ENCODE measurements around the gene IFNA13. TPM values are rescaled to one million over a fixed set of nuclear protein-coding genes. Genes with fewer than 3 reads are reported as not detected.

Gene IFNA13
- polyA plus RNA-seq (not detected in 3 replicates), polyA minus RNA-seq (not detected in 3 replicates)
- polyA plus RNA-seq (2011; ENCODE audit: low read depth), result not detected
- polyA plus RNA-seq (2011; cell fraction: cytosol; rRNA removed), result not detected in 2 replicates
- not detected in 2 replicates for polyA plus RNA-seq (2011; cell fraction: nucleus; rRNA removed)
- not detected in 2 replicates for polyA plus RNA-seq (2012; ENCODE audit: low replicate concordance)
- not detected for polyA minus RNA-seq (2011; cell fraction: cytosol; rRNA and poly(A)+ RNA removed)
- polyA minus RNA-seq (2011; cell fraction: nucleus; rRNA and poly(A)+ RNA removed), result not detected in 2 replicates

GRCh38 chr9:21367957-21368356 lies at the start of gene IFNA13:
Gene IFNA13 (minus strand): TSS chr9:21368057. CDS start chr9:21368010, 47 bp downstream.
- Histone ChIP-seq H4K20me1 (ENCODE audit: control insufficient read depth, extremely low read depth, insufficient read depth, low read length) (no peaks in the 10 kb centered on the region), H3K9ac (ENCODE audit: control insufficient read depth, extremely low read depth, insufficient read depth, low read length) (no peak within 1 kb of the TSS), H3K9me1 (ENCODE audit: control insufficient read depth, extremely low read depth, insufficient read depth, low read length) (no peaks in the 10 kb centered on the region), H3K27me3 (ENCODE audit: control insufficient read depth, extremely low read depth, insufficient read depth, low read length) (peaks cover 23% of the 10 kb centered on the region), H3K4me3 (ENCODE audit: control insufficient read depth in 2 of 3, extremely low read depth in 1 of 3, insufficient read depth in 2 of 3, low read depth in 1 of 3, low read length in 3 of 3) (no peak within 1 kb of the TSS), H3K79me2 (ENCODE audit: control insufficient read depth, insufficient read depth, low read length) (no peaks in the 10 kb centered on the region), H3K9me3 (ENCODE audit: control insufficient read depth, low read depth, low read length) (no peaks in the 10 kb centered on the region), H3K27ac (ENCODE audit: control insufficient read depth, insufficient read depth, low read length) (no peak within 1 kb of the TSS), H3K4me2 (ENCODE audit: control insufficient read depth, extremely low read depth, insufficient read depth, low read depth, low read length) (no peak within 1 kb of the TSS), H3K36me3 (ENCODE audit: control insufficient read depth in 2 of 2, extremely low read depth in 1 of 2, insufficient read depth in 2 of 2, low read length in 2 of 2) (no peaks in the 10 kb centered on the region), H2AFZ (ENCODE audit: control insufficient read depth, low read length) (no peak within 1 kb of the TSS), H3K4me1 (ENCODE audit: control insufficient read depth, extremely low read depth, insufficient read depth, low read length) (no peaks in the 10 kb centered on the region)
- TF ChIP-seq EZH2 (IDR thresholded peaks at IDR 0.05; ENCODE audit: low read length), result no peak
- TF ChIP-seq CTCF (optimal IDR thresholded peaks at IDR 0.05 in 1 of 3, IDR thresholded peaks at IDR 0.05 in 1 of 3, conservative IDR thresholded peaks at IDR 0.05 in 1 of 3; ENCODE audit: extremely low read depth in 1 of 3, insufficient read depth in 2 of 3, low read length in 3 of 3), result no peak
- DNase-seq (ENCODE audit: low read depth, low spot score) (no peak), FAIRE-seq (no peak)
- dilution Hi-C loops (cut with MboI; ENCODE audit: extremely low pct_ligation_motif_present, low sequenced_read_pairs), result no loop called here

GRCh38 chr9:21415493-21416267 lies 47.8 kb upstream of the IFNA13 start:
- dilution Hi-C loops (cut with MboI; ENCODE audit: extremely low pct_ligation_motif_present, low sequenced_read_pairs), result no loop called here

More at GRCh38 chr9:21415493-21416267, 47.8 kb upstream of the IFNA13 start:
- Histone ChIP-seq H3K27ac (ENCODE audit: control insufficient read depth, insufficient read depth, low read length) (no peak overlapping the region), H4K20me1 (ENCODE audit: control insufficient read depth, extremely low read depth, insufficient read depth, low read length) (no peaks in the 10 kb centered on the region), H3K9me3 (ENCODE audit: control insufficient read depth, low read depth, low read length) (no peaks in the 10 kb centered on the region), H3K9ac (ENCODE audit: control insufficient read depth, extremely low read depth, insufficient read depth, low read length) (no peak overlapping the region), H2AFZ (ENCODE audit: control insufficient read depth, low read length) (no peak overlapping the region), H3K4me1 (ENCODE audit: control insufficient read depth, extremely low read depth, insufficient read depth, low read length) (peaks cover 9% of the 10 kb centered on the region), H3K4me3 (ENCODE audit: control insufficient read depth in 2 of 3, extremely low read depth in 1 of 3, insufficient read depth in 2 of 3, low read depth in 1 of 3, low read length in 3 of 3) (no peak overlapping the region), H3K79me2 (ENCODE audit: control insufficient read depth, insufficient read depth, low read length) (no peaks in the 10 kb centered on the region), H3K4me2 (ENCODE audit: control insufficient read depth, extremely low read depth, insufficient read depth, low read depth, low read length) (no peak overlapping the region), H3K9me1 (ENCODE audit: control insufficient read depth, extremely low read depth, insufficient read depth, low read length) (no peaks in the 10 kb centered on the region), H3K27me3 (ENCODE audit: control insufficient read depth, extremely low read depth, insufficient read depth, low read length) (no peaks in the 10 kb centered on the region), H3K36me3 (ENCODE audit: control insufficient read depth in 2 of 2, extremely low read depth in 1 of 2, insufficient read depth in 2 of 2, low read length in 2 of 2) (no peaks in the 10 kb centered on the region)
- TF ChIP-seq EZH2 (IDR thresholded peaks at IDR 0.05; ENCODE audit: low read length) (no peak), CTCF (optimal IDR thresholded peaks at IDR 0.05 in 1 of 3, IDR thresholded peaks at IDR 0.05 in 1 of 3, conservative IDR thresholded peaks at IDR 0.05 in 1 of 3; ENCODE audit: extremely low read depth in 1 of 3, insufficient read depth in 2 of 3, low read length in 3 of 3) (no peak)
- no peak for DNase-seq (ENCODE audit: low read depth, low spot score)
- FAIRE-seq, result no peak

All from keratinocyte (primary cell).